IMR-90 (cell line): Measurements from ENCODE around the gene PIAS4. TPM values are rescaled to one million over a fixed set of nuclear protein-coding genes. Genes with fewer than 3 reads are reported as not detected.
A peak's percentile ranks its signal among the peaks of the same experiment; 100 is the strongest.

Source experiments
- ATAC-seq: fragments of 200-7000 bp; cut with Tn5 transposase; 2 replicates; pipeline ENCODE4 v1.9.1; 2020; ENCODE audit warnings: low read depth, mild to moderate bottlenecking, moderate library complexity
- BruUV-seq: library from RNA; stranded (reverse); fragments of 400-500 nt; replicated peaks from 2 replicates; lab custom pipeline; 2021; lab: Mats Ljungman, UMichigan
- CTCF ChIA-PET: fragments of 300-600 bp; formaldehyde crosslinking; extraction: SDS; loops from one replicate; lab custom pipeline; 2021; ENCODE audit warnings: antibody characterized with exemption; lab: Yijun Ruan, JAX
- POLR2A ChIA-PET: fragments of 300-600 bp; sonication (Branson Sonifier 250); formaldehyde crosslinking; loops from one replicate; lab custom pipeline; 2022; ENCODE audit warnings: antibody characterized with exemption; ENCODE audit not compliant: unreplicated experiment; lab: Charles Lee
- DNase-seq: peaks from one replicate; pipeline ENCODE4 v3.0.0; 2013
- H2AFZ ChIP-seq: replicated peaks from 2 replicates; pipeline ENCODE3; 2013; ENCODE audit warnings: low read length, mild to moderate bottlenecking; ENCODE audit not compliant: poor library complexity
- H2AK5ac ChIP-seq: 2 replicates; pipeline ENCODE4 v1.6.1; 2013; ENCODE audit warnings: low read depth, low read length, inconsistent platforms
- H2AK9ac ChIP-seq: replicated peaks from 2 replicates; pipeline ENCODE3; 2013; ENCODE audit warnings: mild to moderate bottlenecking, low read depth, low read length, moderate library complexity; ENCODE audit not compliant: poor library complexity
- H2BK120ac ChIP-seq: 2 replicates; pipeline ENCODE4 v1.6.1; 2013; ENCODE audit warnings: low read depth, low read length, inconsistent platforms
- H2BK15ac ChIP-seq: 3 replicates; pipeline ENCODE4 v1.6.1; 2013; ENCODE audit warnings: low read depth, low read length, inconsistent platforms
- H2BK20ac ChIP-seq: 2 replicates; pipeline ENCODE4 v1.6.1; 2013; ENCODE audit warnings: low read depth, mild to moderate bottlenecking, inconsistent platforms, low read length, moderate library complexity
- H2BK5ac ChIP-seq: 2 replicates; pipeline ENCODE4 v1.6.1; 2013; ENCODE audit warnings: mild to moderate bottlenecking, low read depth, low read length, inconsistent platforms; ENCODE audit not compliant: poor library complexity, severe bottlenecking
- H3K14ac ChIP-seq: replicated peaks from 2 replicates; pipeline ENCODE4 v1.6.1; 2013; ENCODE audit warnings: low read depth, low read length, inconsistent platforms
- H3K18ac ChIP-seq: 2 replicates; pipeline ENCODE4 v1.6.1; 2013; ENCODE audit warnings: low read depth, low read length, control low read depth
- H3K23ac ChIP-seq: 2 replicates; pipeline ENCODE4 v1.6.1; 2013; ENCODE audit warnings: low read depth, low read length, inconsistent platforms
- H3K27ac ChIP-seq: 2 replicates; pipeline ENCODE4 v1.5.1; 2013; ENCODE audit warnings: mild to moderate bottlenecking, control low read depth, low read length; ENCODE audit not compliant: insufficient read depth
- H3K27me3 ChIP-seq: 2 replicates; pipeline ENCODE4 v1.6.1; 2013; ENCODE audit warnings: low read length; ENCODE audit not compliant: control insufficient read depth, insufficient read depth
- H3K36me3 ChIP-seq: 2 replicates; pipeline ENCODE4 v1.6.1; 2013; ENCODE audit warnings: low read length, mixed read lengths; ENCODE audit not compliant: control insufficient read depth, insufficient read depth
- H3K4ac ChIP-seq: 2 replicates; pipeline ENCODE4 v1.6.1; 2013; ENCODE audit warnings: low read depth, low read length, inconsistent platforms
- H3K4me1 ChIP-seq: 2 replicates; pipeline ENCODE4 v1.6.1; 2013; ENCODE audit warnings: low read length, mixed read lengths; ENCODE audit not compliant: control insufficient read depth, insufficient read depth
- H3K4me2 ChIP-seq: 2 replicates; pipeline ENCODE4 v1.6.1; 2013; ENCODE audit warnings: low read depth, mild to moderate bottlenecking, control low read depth, low read length, moderate library complexity
- H3K4me3 ChIP-seq: 2 replicates; pipeline ENCODE4 v1.5.1; 2013; ENCODE audit warnings: low read depth, mild to moderate bottlenecking, control low read depth, low read length, moderate library complexity; ENCODE audit not compliant: insufficient read depth
- H3K56ac ChIP-seq: 2 replicates; pipeline ENCODE4 v1.6.1; 2013; ENCODE audit warnings: low read length, inconsistent platforms; ENCODE audit not compliant: insufficient read depth; ENCODE audit errors: extremely low read depth
- H3K79me1 ChIP-seq, 2 experiments: 2 replicates each; pipeline ENCODE4 v1.6.1; 2013; ENCODE audit warnings: low read length in 2 of 2, inconsistent platforms in 1 of 2, low read depth in 1 of 2
- H3K9ac ChIP-seq: 2 replicates; pipeline ENCODE4 v1.6.1; 2013; ENCODE audit warnings: low read depth, low read length, control low read depth
- H3K9me1 ChIP-seq: 2 replicates; pipeline ENCODE4 v1.6.1; 2013; ENCODE audit warnings: low read length, inconsistent platforms; ENCODE audit not compliant: insufficient read depth
- H3K9me3 ChIP-seq: 2 replicates; pipeline ENCODE4 v1.6.1; 2013; ENCODE audit warnings: low read length; ENCODE audit not compliant: control insufficient read depth, insufficient read depth
- H4K20me1 ChIP-seq: 2 replicates; pipeline ENCODE4 v1.6.1; 2013; ENCODE audit warnings: low read length, inconsistent platforms; ENCODE audit not compliant: insufficient read depth
- H4K5ac ChIP-seq: 2 replicates; pipeline ENCODE4 v1.6.1; 2013; ENCODE audit warnings: mild to moderate bottlenecking, low read depth, low read length, control low read depth
- H4K8ac ChIP-seq, 2 experiments: 2 replicates each; pipeline ENCODE4 v1.6.1; 2013; ENCODE audit warnings: low read depth in 2 of 2, low read length in 2 of 2, control low read depth in 1 of 2, inconsistent platforms in 1 of 2
- H4K91ac ChIP-seq: 2 replicates; pipeline ENCODE4 v1.6.1; 2013; ENCODE audit warnings: low read depth, low read length, inconsistent platforms; ENCODE audit not compliant: insufficient read depth
- BHLHE40 ChIP-seq: fragments of 150-350 bp; IDR thresholded peaks from 2 replicates; pipeline ENCODE4 v1.6.1; 2016; ENCODE audit warnings: mild to moderate bottlenecking, low read depth, low read length
- CHD1 ChIP-seq: IDR thresholded peaks from 2 replicates; pipeline ENCODE4 v1.6.1; 2012; ENCODE audit warnings: low read depth, low read length, improper control_type of control experiment
- RAD21 ChIP-seq: IDR thresholded peaks from 2 replicates; pipeline ENCODE4 v1.6.1; 2012; ENCODE audit warnings: low read length, improper control_type of control experiment
- SMC3 ChIP-seq: fragments of 150-350 bp; IDR thresholded peaks from 2 replicates; pipeline ENCODE4 v1.6.1; 2016; ENCODE audit warnings: low read depth, mild to moderate bottlenecking, antibody characterized with exemption, low read length, moderate library complexity
- WGBS, 2 experiments: methylation state at CpG; one replicate each; pipeline versions ENCODE4 v1.1.5 to v1.1.7; 2013; ENCODE audit warnings: missing lambda C conversion rate in 2 of 2; ENCODE audit not compliant: insufficient read length in 1 of 2; ENCODE audit errors: extremely low coverage in 2 of 2; 5-methylcytosine and 5-hydroxymethylcytosine counted together
- dilution Hi-C: fragments of 300-500 bp; cut with HindIII; formaldehyde crosslinking; loops from one replicate; pipeline ENCODE4 v1.14.3; 2018; ENCODE audit warnings: low sequenced_read_pairs; ENCODE audit not compliant: unreplicated experiment
- in situ Hi-C: fragments of 300-500 bp; cut with MboI; formaldehyde crosslinking; loops from 3 replicates; pipeline ENCODE4 v1.14.3; 2019; ENCODE audit warnings: low sequenced_read_pairs, inconsistent platforms, mixed read lengths
- intact Hi-C: fragments of 100-400 bp; cut with micrococcal nuclease; formaldehyde crosslinking; loops from 2 replicates; pipeline ENCODE4 v1.10.0; 2022
- polyA plus RNA-seq, 3 experiments: library from polyadenylated mRNA; depleted of rRNA; stranded (reverse); fragments of >200 nt; gene quantifications; 2 replicates each; pipeline ENCODE4 v1.2.3, GENCODE V29; 2012; ENCODE audit warnings: low replicate concordance in 1 of 3
- total RNA-seq: library from RNA; depleted of rRNA; stranded (reverse); fragments of >200 nt; gene quantifications from 2 replicates; pipeline ENCODE4 v1.2.3, GENCODE V29; 2012
- TF ChIP-seq, protein P1 (sequence below): fragments of 150-350 bp; IDR thresholded peaks from 2 replicates; pipeline ENCODE4 v1.6.1; 2016; ENCODE audit warnings: low read depth, mild to moderate bottlenecking, low read length, moderate library complexity, borderline replicate concordance

The PIAS4 gene
- total and polyA plus RNA-seq, 2 of the 4 experiments (the other 2 are of a cell fraction) = 12.1 to 13.6 TPM

DNA sequence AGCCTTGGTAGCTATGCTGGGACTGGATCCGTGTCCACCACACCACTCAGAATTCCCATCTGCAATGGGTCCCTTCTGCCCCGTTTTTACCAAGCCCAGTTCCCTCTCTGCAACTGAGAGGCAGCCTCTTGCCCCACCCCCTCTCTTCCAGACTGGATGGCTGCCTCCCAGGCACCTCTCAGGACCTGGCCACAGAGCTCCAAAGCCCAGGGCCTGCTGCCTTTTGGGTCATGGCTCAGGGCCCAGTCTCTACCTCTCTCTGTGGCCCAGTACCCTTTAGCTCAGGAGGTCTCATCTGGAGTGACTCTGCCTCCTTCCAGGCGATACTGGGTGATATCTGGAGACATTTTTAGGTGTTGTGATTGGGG, 69.5 kb downstream of the PIAS4 start:
- no peaks in the 10 kb centered on the region for H3K36me3 ChIP-seq
- no peaks in the 10 kb centered on the region for H3K27me3 ChIP-seq
- no TSS peak for BruUV-seq
- H2AK5ac ChIP-seq = peak overlapping the region; percentile 74; the same call in 1 of the 2 replicates
- no peak overlapping the region for H2BK5ac ChIP-seq
- no peak overlapping the region for H3K4me2 ChIP-seq
- H3K4me3 ChIP-seq = no peak overlapping the region
- CTCF ChIA-PET = no interaction called here
- POLR2A ChIA-PET = interaction anchor here (0.5 kb wide), 1 partner anchor 38 kb away, joined by 3 read pairs; no protein-coding TSS in a partner anchor
- H4K5ac ChIP-seq = no peak overlapping the region
- H4K8ac ChIP-seq = peak overlapping the region; percentile 70 to 94; a peak in 2 of 4 replicates
- no peak overlapping the region for H3K9ac ChIP-seq
- H3K9me1 ChIP-seq = peaks cover 3% of the 10 kb centered on the region
- H2AK9ac ChIP-seq = no peak overlapping the region
- H2AFZ ChIP-seq = peak overlapping the region; percentile 18
- peaks cover 6% of the 10 kb centered on the region for H3K4me1 ChIP-seq
- no peaks in the 10 kb centered on the region for H4K20me1 ChIP-seq
- no peak overlapping the region; the same call in 1 of the 2 replicates for H3K23ac ChIP-seq
- in situ Hi-C loops (no loop called here), intact Hi-C loops (no loop called here), dilution Hi-C loops (no loop called here)
- H3K14ac ChIP-seq = no peak overlapping the region
- H2BK120ac ChIP-seq = no peak overlapping the region
- no peak for DNase-seq
- TF ChIP-seq CHD1 = no peak
- no peak for TF ChIP-seq BHLHE40
- TF ChIP-seq RAD21 = no peak
- TF ChIP-seq, protein P1, sequence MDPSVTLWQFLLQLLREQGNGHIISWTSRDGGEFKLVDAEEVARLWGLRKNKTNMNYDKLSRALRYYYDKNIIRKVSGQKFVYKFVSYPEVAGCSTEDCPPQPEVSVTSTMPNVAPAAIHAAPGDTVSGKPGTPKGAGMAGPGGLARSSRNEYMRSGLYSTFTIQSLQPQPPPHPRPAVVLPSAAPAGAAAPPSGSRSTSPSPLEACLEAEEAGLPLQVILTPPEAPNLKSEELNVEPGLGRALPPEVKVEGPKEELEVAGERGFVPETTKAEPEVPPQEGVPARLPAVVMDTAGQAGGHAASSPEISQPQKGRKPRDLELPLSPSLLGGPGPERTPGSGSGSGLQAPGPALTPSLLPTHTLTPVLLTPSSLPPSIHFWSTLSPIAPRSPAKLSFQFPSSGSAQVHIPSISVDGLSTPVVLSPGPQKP = no peak
- no peak for TF ChIP-seq SMC3
- H3K18ac ChIP-seq = no peak overlapping the region
- 0 out of 2 replicates have a peak overlapping the region, but pooled peaks have one; percentile 90 for H3K4ac ChIP-seq
- 0 out of 2 replicates have a peak overlapping the region, but pooled peaks have one; percentile 5 for H2BK20ac ChIP-seq
- no peak overlapping the region for H3K27ac ChIP-seq
- WGBS, 2 experiments = 80% methylated on average over 1 of the region's 3 CpGs; no CpG with 5 or more reads in 1 of the 2 experiments
- no peak overlapping the region for H2BK15ac ChIP-seq
- H4K91ac ChIP-seq = no peak overlapping the region
- no peak overlapping the region for H3K56ac ChIP-seq
- no peak for ATAC-seq
- no peaks in the 10 kb centered on the region for H3K79me1 ChIP-seq
- no peaks in the 10 kb centered on the region for H3K9me3 ChIP-seq
